ENCODE results near the gene WDFY2.

DNA sequence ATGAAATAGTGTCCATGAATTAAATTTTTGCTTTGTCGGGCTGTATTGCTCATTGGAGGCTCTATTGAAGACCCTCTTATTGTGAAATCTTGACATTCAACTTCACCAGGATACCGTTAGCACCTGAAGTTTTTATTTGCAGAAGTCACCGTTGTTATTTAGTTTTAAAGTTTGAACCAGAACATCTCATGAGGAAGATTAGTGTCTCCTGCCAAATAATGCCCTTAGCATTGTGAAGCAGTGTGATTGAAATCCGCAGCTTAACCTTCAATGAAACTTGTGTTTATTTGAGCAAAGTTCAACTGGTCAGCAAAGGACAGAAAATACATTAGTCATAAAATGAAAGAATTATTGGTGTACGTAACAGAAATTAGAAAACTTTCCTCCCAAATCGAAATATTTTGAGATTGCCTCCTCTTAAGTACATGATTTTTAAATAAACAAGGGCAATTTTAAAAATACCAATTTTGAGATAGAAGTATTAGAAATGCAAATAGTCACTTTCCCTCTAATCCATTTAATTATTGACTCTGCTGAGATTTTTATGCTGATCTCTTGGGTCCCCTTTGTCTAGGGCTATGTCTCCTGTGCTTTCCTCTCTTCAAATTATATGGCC, 84.4 kb downstream of the WDFY2 start:
- TF ChIP-seq CTCF (IDR thresholded peaks at IDR 0.05) (no peak), EP300 (IDR thresholded peaks at IDR 0.05) (no peak), POLR2A (IDR thresholded peaks at IDR 0.05) (no peak)

Data from tibial nerve (tissue), 4 donors.